K562 (cell line): ENCODE measurements around the gene OR6S1. TPM values are rescaled to one million over a fixed set of nuclear protein-coding genes. Genes with fewer than 3 reads are reported as not detected.

ENCODE experiments used
- CCAR2 ChIP-seq: fragments of 200-400 bp; formaldehyde crosslinking; IDR thresholded peaks from 2 replicates; pipeline ENCODE4 v1.6.1; 2017; ENCODE audit warnings: mild to moderate bottlenecking, low read depth, low read length
- CTBP1 ChIP-seq: fragments of 450-650 bp; IDR thresholded peaks from 2 replicates; pipeline ENCODE4 v1.6.1; 2016; ENCODE audit warnings: borderline replicate concordance
- CXXC5 ChIP-seq: fragments of 250-450 bp; sonication (Bioruptor Pico); IDR thresholded peaks from 2 replicates; pipeline ENCODE4 v1.8.0; 2022; ENCODE audit warnings: inconsistent platforms, mild to moderate bottlenecking, moderate library complexity
- EGR1 ChIP-seq: fragments of 450-650 bp; conservative IDR thresholded peaks from 2 replicates; pipeline ENCODE4 v1.6.1; 2017; ENCODE audit warnings: mild to moderate bottlenecking
- NR0B1 ChIP-seq: fragments of 450-650 bp; IDR thresholded peaks from one replicate; pipeline ENCODE4 v1.6.1; 2018; ENCODE audit warnings: mild to moderate bottlenecking, moderate library complexity; ENCODE audit not compliant: partially characterized antibody
- RAD21 ChIP-seq, 2 experiments: fragments of 250-450 bp in 1 of 2; fragments of 450-650 bp in 1 of 2; sonication (Bioruptor Pico) in 1 of 2; formaldehyde crosslinking in 1 of 2; IDR thresholded peaks in 1 of 2; conservative IDR thresholded peaks in 1 of 2; 2 replicates each; pipeline versions ENCODE4 v1.4.0 to v1.8.0; 2020 to 2022; ENCODE audit warnings: mild to moderate bottlenecking in 2 of 2, moderate library complexity in 1 of 2
- SMC3 ChIP-seq: conservative IDR thresholded peaks from 2 replicates; pipeline ENCODE4 v1.6.1; 2011; ENCODE audit warnings: low read depth, low read length, improper control_type of control experiment; ENCODE audit not compliant: insufficient read depth
- SPI1 ChIP-seq: IDR thresholded peaks from 2 replicates; pipeline ENCODE4 v1.6.1; 2011; ENCODE audit warnings: low read depth, low read length, control low read depth, borderline replicate concordance
- TBP ChIP-seq: optimal IDR thresholded peaks from 2 replicates; pipeline ENCODE3; 2011; ENCODE audit warnings: low read depth, low read length, improper control_type of control experiment
- ZBTB40 ChIP-seq, 2 experiments: fragments of 450-650 bp in 1 of 2; sonication (generic) in 1 of 2; formaldehyde crosslinking in 1 of 2; IDR thresholded peaks; 2 replicates each; pipeline versions ENCODE4 v1.7.1 to v1.9.0; 2016 to 2022; ENCODE audit warnings: inconsistent platforms in 1 of 2, mild to moderate bottlenecking in 1 of 2, missing genetic modification reagents in 1 of 2
- ZNF24 ChIP-seq: fragments of 450-650 bp; IDR thresholded peaks from 2 replicates; pipeline ENCODE4 v1.6.1; 2016
- polyA plus RNA-seq, 8 experiments: library from polyadenylated mRNA; depleted of rRNA in 4 of 8; stranded (reverse) in 5 of 8; unstranded in 3 of 8; fragments of >200 nt; fragmentation: Nextera tagmentation in 2 of 8; fragmentation: Illumina TruSeq in 1 of 8; extraction: Ambion mirVana in 2 of 8; extraction: Trizol in 1 of 8; gene quantifications; 2 replicates each; pipeline versions ENCODE4 v1.2.1 to v1.2.3, GENCODE V29; 2011 to 2014; ENCODE audit warnings: inconsistent platforms in 1 of 8, missing spikeins in 1 of 8
- total RNA-seq, 7 experiments: library from RNA; depleted of rRNA in 6 of 7; stranded (reverse); fragments of >200 nt in 6 of 7; fragmentation: Illumina TruSeq in 2 of 7; extraction: Trizol in 2 of 7; gene quantifications; 2 replicates each; pipeline versions ENCODE4 v1.2.1 to v1.2.3, GENCODE V29; 2011 to 2021; ENCODE audit warnings: low replicate concordance in 1 of 7
- TF ChIP-seq, protein P1 (sequence below), 2 experiments: fragments of 450-650 bp; IDR thresholded peaks; 2 replicates each; pipeline ENCODE4 v1.6.1; 2016

OR6S1 gene
- total and polyA plus RNA-seq, 9 of the 15 experiments (the other 6 are each of a cell fraction or from before 2014, with no cell fraction given): not detected

- TF ChIP-seq NR0B1 (no peak), ZBTB40 (IDR thresholded peaks at IDR 0.05) (peak; percentile 74), ZBTB40 (CRISPR knock-in tag; IDR thresholded peaks at IDR 0.05) (no peak), SPI1 (peak; percentile 18; the same call in 1 of the 2 replicates), CXXC5 (CRISPR knock-in tag) (peak; percentile 54), CCAR2 (0 out of 2 replicates have a peak, but pooled peaks have one; percentile 45), RAD21 (CRISPR knock-in tag; conservative IDR thresholded peaks at IDR 0.05 in 1 of 2, IDR thresholded peaks at IDR 0.05 in 1 of 2) (peak; percentile 48 to 67), EGR1 (peak; percentile 58), TBP (peak; percentile 99), ZNF24 (peak; percentile 81), CTBP1 (peak; percentile 91), SMC3 (0 out of 2 replicates have a peak, but pooled peaks have one; percentile 32)
- TF ChIP-seq, protein P1, sequence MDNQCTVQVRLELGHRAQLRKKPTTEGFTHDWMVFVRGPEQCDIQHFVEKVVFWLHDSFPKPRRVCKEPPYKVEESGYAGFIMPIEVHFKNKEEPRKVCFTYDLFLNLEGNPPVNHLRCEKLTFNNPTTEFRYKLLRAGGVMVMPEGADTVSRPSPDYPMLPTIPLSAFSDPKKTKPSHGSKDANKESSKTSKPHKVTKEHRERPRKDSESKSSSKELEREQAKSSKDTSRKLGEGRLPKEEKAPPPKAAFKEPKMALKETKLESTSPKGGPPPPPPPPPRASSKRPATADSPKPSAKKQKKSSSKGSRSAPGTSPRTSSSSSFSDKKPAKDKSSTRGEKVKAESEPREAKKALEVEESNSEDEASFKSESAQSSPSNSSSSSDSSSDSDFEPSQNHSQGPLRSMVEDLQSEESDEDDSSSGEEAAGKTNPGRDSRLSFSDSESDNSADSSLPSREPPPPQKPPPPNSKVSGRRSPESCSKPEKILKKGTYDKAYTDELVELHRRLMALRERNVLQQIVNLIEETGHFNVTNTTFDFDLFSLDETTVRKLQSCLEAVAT (IDR thresholded peaks at IDR 0.05): no peak
- TF ChIP-seq, all 486 proteins: peak for 53
Measured at GRCh38 chr14:20662968-20663732, 21.7 kb upstream of the OR6S1 start (continued).
